ENCODE results near the gene GPRIN2.

GPRIN2 gene

GRCh38 chr10:46540412-46541016, 15.9 kb downstream of the GPRIN2 start:
- no peak for TF ChIP-seq CTCF (IDR thresholded peaks at IDR 0.05; ENCODE audit: insufficient read depth, low read depth, low read length, missing control alignments)
- no peak for DNase-seq (ENCODE audit: low read depth)
- H3K4me3 ChIP-seq (ENCODE audit: low read length) = no peak overlapping the region

GRCh38 chr10:46539596-46540411, 16.7 kb downstream of the GPRIN2 start:
- H3K4me3 ChIP-seq (ENCODE audit: low read length) = no peak overlapping the region
- no peak for DNase-seq (ENCODE audit: low read depth)

GRCh38 chr10:46538717-46539426, 17.6 kb downstream of the GPRIN2 start:
- TF ChIP-seq CTCF (IDR thresholded peaks at IDR 0.05; ENCODE audit: insufficient read depth, low read depth, low read length, missing control alignments) = no peak
- no peak for DNase-seq (ENCODE audit: low read depth)
- no peak overlapping the region for H3K4me3 ChIP-seq (ENCODE audit: low read length)

More at GRCh38 chr10:46539596-46540411, 16.7 kb downstream of the GPRIN2 start:
- no peak for TF ChIP-seq CTCF (IDR thresholded peaks at IDR 0.05; ENCODE audit: insufficient read depth, low read depth, low read length, missing control alignments)

GRCh38 chr10:46538155-46538554, 18.3 kb downstream of the GPRIN2 start:
- TF ChIP-seq CTCF (IDR thresholded peaks at IDR 0.05; ENCODE audit: insufficient read depth, low read depth, low read length, missing control alignments) = no peak
- no peak overlapping the region for H3K4me3 ChIP-seq (ENCODE audit: low read length)
- no peak for DNase-seq (ENCODE audit: low read depth)

- no peak overlapping the region for H3K4me3 ChIP-seq (ENCODE audit: low read length)
- DNase-seq (ENCODE audit: low read depth) = no peak
- TF ChIP-seq CTCF (IDR thresholded peaks at IDR 0.05; ENCODE audit: insufficient read depth, low read depth, low read length, missing control alignments) = no peak
These were observed 19.1 kb downstream of the GPRIN2 start for GRCh38 chr10:46537309-46537708.

- DNase-seq (ENCODE audit: low read depth) = no peak
- no peak for TF ChIP-seq CTCF (IDR thresholded peaks at IDR 0.05; ENCODE audit: insufficient read depth, low read depth, low read length, missing control alignments)
These were observed 19.7 kb downstream of the GPRIN2 start for GRCh38 chr10:46536781-46537180.

More at GRCh38 chr10:46536781-46537180, 19.7 kb downstream of the GPRIN2 start:
- H3K4me3 ChIP-seq (ENCODE audit: low read length) = no peak overlapping the region
